ENCODE data around the gene IL9. TPM values are rescaled to one million over a fixed set of nuclear protein-coding genes. Genes with fewer than 3 reads are reported as not detected.

IL9 gene
- total and polyA plus RNA-seq, 2 of the 13 experiments (the other 11 are each of a cell fraction or from before 2014, with no cell fraction given): not detected

GRCh38 chr5:135869276-135869675 lies 26.4 kb downstream of the IL9 start (continued):
- TF ChIP-seq ATF4 (CRISPR knock-in tag; IDR thresholded peaks at IDR 0.05) (no peak), SNAI1 (CRISPR knock-in tag; IDR thresholded peaks at IDR 0.05; ENCODE audit: borderline replicate concordance) (no peak), CREB3 (CRISPR knock-in tag; IDR thresholded peaks at IDR 0.05) (no peak), ZNF784 (CRISPR knock-in tag; IDR thresholded peaks at IDR 0.05; ENCODE audit: borderline replicate concordance) (no peak), ZNF782 (CRISPR knock-in tag; IDR thresholded peaks at IDR 0.05; ENCODE audit: borderline replicate concordance) (no peak), ZNF607 (CRISPR knock-in tag; IDR thresholded peaks at IDR 0.05; ENCODE audit: borderline replicate concordance) (no peak), SNRNP70 (IDR thresholded peaks at IDR 0.05; ENCODE audit: low read depth, low read length) (no peak), ZNF737 (CRISPR knock-in tag; IDR thresholded peaks at IDR 0.05; ENCODE audit: borderline replicate concordance) (no peak), ZNF274 (CRISPR knock-in tag; IDR thresholded peaks at IDR 0.05) (no peak), TBP (CRISPR knock-in tag; IDR thresholded peaks at IDR 0.05) (no peak), ZNF230 (CRISPR knock-in tag; IDR thresholded peaks at IDR 0.05) (no peak), ZNF446 (CRISPR knock-in tag; IDR thresholded peaks at IDR 0.05) (no peak), HDAC6 (IDR thresholded peaks at IDR 0.05; ENCODE audit: low read depth, low read length) (no peak), ELK4 (CRISPR knock-in tag; IDR thresholded peaks at IDR 0.05; ENCODE audit: borderline replicate concordance) (no peak), RARA (CRISPR knock-in tag; IDR thresholded peaks at IDR 0.05) (peak; percentile 85), ZNF207 (IDR thresholded peaks at IDR 0.05; ENCODE audit: borderline replicate concordance) (no peak), DDIT3 (CRISPR knock-in tag; IDR thresholded peaks at IDR 0.05) (no peak), ZC3H13 (CRISPR knock-in tag; IDR thresholded peaks at IDR 0.05) (no peak), TFAP4 (IDR thresholded peaks at IDR 0.05; ENCODE audit: borderline replicate concordance, low read depth) (no peak), ATF7 (IDR thresholded peaks at IDR 0.05) (no peak), ATF7 (CRISPR knock-in tag; IDR thresholded peaks at IDR 0.05) (no peak), BRCA1 (CRISPR knock-in tag; IDR thresholded peaks at IDR 0.05) (no peak), ZSCAN12 (CRISPR knock-in tag; IDR thresholded peaks at IDR 0.05) (no peak), SOX5 (CRISPR knock-in tag; IDR thresholded peaks at IDR 0.05; ENCODE audit: borderline replicate concordance) (peak; percentile 65; the same call in 1 of the 2 replicates), YEATS2 (CRISPR knock-in tag; IDR thresholded peaks at IDR 0.05; ENCODE audit: borderline replicate concordance) (no peak), ZBTB46 (CRISPR knock-in tag; IDR thresholded peaks at IDR 0.05; ENCODE audit: borderline replicate concordance) (no peak)
